Stimulated activated CD8-positive, alpha-beta memory T cell treated with anti-CD3 and anti-CD28 coated beads, Interleukin-12 subunit alpha, Interleukin-12 subunit beta, amount 100 ng/mL, for 4 hours (primary cell): Measurements from ENCODE around the gene PAX5.
A peak's percentile ranks its signal among the peaks of the same experiment; 100 is the strongest.

Experiments used
- DNase-seq: peaks from one replicate; pipeline ENCODE4 v3.0.0-alpha.2; 2020; ENCODE audit warnings: low read depth

PAX5 gene

DNA sequence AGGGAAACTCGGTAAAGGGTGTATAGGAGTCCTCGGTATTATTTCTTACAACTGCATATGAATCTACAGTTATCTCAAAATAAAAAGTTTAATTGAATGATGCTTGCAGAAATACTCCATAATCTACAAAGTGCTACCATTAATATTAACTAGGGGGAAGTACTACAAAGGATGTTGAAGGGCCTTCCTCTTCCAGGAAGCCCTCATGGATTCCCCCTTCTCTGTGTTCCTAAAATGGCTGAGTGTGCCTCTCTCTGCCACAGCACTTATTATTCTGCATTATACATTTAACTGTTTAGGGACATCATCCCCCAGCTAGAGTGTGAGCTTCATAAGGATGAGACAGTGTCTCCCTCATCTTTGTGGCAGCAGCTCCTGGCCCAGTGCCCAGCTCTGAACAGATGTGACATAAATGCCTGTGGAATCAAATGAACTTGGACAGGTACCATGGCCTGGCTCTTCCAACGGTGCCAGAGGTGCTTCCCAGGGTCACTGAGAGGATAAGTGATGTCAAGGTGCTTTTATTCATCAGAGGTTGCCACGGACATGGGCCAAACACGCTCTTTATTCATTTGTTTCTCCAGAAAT, 99.5 kb downstream of the PAX5 start:
- DNase-seq, result no peak

DNA sequence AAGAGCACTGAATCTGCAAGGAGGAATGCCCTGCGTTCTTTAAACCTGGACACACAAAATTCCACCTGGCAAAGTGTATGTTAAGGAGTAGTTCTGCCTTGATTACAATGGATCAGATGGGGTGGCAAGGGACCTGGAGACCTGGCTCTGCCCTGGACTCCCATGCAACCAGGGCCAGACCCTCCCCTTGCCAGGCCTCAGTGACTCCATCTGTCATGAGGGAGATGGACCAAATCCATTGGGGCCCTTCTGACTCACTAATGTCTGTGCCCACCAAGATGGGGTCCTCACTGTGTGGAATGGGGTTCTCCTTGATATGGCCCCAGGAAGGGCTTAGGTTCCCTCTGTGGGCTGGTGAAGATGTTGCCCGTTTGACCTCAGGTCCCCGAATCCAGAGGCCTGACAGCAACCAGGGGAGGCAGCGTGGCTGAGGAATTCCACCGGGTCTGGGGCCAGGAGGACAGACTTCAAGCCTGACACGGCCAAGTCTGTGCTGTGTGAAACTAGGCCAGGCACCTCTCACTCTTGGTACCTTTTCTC, 100.3 kb downstream of the PAX5 start:
- no peak for DNase-seq

DNA sequence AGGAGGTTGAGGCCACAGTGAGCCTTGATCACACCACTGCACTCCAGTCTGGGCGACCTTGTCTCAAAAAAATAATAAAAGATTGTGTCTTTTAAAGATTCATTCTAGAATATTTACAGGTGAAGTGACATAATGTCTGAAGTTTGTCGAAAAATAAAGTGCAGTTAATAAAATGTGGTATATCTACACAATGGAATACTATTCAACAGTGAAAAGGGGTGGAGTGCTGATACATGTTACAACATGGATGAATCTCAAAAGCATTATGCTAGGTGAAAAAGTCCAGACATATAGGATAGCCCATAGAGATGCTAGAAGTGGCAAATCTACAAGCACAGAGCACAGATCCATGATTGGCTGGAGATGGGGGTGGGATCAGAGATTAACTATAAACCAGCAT, 101.9 kb downstream of the PAX5 start:
- no peak for DNase-seq

DNA sequence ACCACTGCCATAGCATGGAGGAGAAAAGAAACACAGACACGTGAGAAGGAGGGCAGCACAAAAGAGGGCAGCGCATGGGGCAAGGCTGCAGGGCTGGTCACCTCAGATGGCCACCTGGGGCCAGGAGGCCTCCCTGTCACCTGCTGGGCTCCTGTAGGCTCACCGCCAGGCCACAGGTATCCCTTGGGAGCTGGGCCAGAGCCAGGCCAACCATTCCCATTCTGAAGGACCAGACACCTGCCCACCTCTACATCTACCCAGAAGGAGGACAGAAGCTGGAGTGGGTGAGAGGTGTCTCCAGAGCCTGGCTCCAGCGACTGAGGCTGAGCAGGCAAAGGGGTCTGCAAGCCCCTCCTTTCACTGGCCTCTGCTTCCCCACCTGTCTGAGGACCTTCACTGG, 103.1 kb downstream of the PAX5 start:
- DNase-seq, result no peak

DNA sequence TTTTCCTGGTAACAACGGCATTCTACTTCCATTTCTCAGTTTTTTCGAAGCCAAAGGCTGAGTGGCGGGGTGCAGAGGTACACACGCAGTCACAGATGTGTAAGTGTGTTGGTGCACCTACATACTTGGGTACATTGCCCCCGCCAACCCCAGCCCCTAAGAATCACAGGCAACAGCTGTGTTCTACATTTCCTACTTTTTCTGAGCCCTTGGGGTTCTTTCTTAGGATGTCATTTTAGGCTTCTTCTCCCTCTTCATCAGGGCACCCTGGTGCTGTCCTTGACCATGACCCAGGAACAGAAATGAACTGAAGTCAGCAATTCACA, 104.8 kb downstream of the PAX5 start:
- no peak for DNase-seq

- DNase-seq, result no peak
These were observed 105.3 kb downstream of the PAX5 start for GRCh38 chr9:36928670-36929349.

DNA sequence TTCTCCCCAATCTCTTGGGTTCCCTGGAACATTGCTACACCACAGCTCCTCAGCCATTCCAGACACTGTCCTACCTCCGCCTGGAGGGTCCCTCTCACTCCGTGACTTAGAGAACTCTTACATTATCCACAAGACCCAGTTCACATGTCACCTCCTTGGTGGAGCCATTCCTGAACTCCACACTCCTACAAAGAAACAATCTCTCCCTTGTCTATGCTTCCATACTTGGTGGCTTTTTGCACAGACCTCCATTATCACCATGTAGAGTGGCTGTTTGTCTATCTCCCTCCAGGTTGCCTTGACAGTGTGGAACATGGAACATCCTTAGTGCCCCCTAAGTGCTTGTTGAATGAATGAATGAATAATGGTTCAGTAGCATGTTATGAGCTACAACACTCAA, 105.9 kb downstream of the PAX5 start:
- DNase-seq, result no peak

DNA sequence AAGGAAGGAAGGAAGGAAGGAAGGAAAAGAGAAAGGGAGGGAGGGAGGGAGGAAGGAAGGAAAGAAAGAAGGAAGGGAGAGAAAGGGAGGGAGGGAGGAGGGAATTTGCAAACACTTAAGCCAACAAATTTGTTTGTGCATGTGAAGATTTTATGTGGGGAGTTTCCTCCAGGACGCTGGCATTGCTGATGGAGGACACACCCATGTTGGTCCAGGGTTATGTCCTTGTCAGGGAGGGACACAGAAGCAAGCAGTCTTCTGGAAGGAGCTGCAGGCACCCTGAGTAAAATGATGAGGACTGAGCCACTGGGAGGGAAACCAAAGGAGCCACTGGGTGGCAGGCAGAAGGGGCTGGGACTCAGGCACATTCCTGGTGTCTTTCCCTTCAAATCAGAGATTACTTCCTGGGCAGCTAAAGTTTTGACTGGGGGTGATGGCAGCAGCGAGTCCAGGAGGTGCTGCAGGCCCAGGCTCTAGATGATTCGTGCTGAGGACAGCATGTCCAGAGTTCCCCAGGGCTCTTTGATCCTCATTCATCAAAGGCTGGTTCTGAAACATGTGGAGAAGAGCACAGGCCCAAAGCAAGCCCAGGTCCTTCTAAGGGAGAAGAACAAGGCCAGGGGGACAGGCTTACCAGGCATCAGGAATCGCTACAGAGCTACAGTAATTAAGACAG, 109.2 kb downstream of the PAX5 start:
- no peak for DNase-seq

DNA sequence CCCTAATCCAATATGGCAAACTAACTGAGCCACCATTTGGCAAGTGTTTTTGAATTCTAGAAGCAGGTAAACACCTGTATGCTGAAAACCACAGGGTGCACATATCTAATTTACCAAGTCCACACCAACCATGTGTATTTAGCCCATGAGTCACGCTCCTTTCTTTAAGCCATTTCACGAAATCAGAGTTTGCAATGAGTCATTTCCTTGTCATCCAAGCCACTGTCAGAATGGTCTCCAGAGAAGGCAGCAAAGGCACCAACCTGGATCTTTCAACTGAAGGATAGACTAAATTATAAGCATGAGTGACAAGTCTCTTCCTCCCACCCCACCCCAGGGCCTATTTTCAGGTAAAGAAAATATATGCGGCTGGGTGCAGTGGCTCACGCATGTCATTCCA, 110.0 kb downstream of the PAX5 start:
- no peak for DNase-seq

- no peak for DNase-seq
These were observed 110.9 kb downstream of the PAX5 start for GRCh38 chr9:36923025-36923625.

DNA sequence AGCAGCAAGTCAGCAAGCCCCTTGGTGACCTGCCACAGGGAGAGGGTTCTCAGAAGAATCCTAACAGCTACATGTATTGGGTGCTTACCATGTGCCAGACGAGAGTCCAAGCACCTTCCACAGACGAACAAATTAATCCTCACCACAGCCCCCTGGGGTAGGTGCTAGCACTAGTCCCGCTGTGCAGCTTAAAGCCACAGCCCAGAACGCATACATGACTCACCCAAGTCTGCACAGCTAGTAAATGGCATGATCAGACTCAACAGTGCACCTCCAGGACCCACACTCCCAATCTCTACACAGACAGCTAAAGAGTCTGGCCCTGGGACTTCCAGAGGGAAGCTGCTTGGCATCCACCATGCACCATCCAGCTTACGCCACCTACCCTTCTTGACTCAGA, 111.5 kb downstream of the PAX5 start:
- no peak for DNase-seq

- DNase-seq, result no peak
These were observed 119.9 kb downstream of the PAX5 start for GRCh38 chr9:36914212-36914577.

DNA sequence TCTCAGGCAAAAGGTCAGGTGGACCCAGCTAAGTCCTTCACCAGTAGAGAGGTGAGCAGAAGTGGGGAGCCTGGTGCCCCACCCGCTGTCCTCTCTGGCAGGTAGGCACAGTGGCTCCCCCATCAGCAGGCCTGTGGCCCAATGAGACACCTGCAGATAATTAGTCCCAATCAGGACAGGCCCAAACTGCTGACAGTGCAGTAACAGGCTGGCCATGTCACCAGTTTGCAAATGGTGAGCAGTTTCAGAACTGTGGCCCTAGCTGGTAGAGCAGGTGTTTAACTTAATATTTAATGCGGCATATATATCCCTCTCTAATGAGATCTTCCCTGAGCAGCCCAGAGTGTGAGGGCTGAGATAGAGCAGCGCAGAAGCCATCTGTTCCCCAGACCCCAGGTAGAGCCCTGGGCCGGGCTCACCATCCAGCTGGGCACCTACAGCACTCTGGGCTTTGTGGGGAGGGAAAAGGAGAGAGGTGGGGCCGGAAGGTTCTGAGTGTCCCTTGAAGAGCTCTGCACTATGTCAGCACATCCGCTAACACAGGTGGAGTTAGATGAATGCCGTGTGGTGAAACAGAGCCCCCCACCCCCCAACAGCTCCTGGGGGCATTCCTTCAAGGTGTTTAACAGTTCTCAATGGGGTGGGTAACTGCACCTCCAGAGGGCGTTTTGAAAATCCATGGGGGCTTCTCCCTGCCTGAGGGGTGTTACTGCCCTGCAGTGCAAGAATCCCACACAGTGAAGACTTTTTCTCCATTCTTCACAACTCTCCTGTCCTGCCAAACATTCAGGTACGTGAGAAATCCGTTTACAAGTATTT, 120.5 kb downstream of the PAX5 start:
- no peak for DNase-seq

- DNase-seq, result no peak
These were observed 121.4 kb downstream of the PAX5 start for GRCh38 chr9:36912620-36913019.

DNA sequence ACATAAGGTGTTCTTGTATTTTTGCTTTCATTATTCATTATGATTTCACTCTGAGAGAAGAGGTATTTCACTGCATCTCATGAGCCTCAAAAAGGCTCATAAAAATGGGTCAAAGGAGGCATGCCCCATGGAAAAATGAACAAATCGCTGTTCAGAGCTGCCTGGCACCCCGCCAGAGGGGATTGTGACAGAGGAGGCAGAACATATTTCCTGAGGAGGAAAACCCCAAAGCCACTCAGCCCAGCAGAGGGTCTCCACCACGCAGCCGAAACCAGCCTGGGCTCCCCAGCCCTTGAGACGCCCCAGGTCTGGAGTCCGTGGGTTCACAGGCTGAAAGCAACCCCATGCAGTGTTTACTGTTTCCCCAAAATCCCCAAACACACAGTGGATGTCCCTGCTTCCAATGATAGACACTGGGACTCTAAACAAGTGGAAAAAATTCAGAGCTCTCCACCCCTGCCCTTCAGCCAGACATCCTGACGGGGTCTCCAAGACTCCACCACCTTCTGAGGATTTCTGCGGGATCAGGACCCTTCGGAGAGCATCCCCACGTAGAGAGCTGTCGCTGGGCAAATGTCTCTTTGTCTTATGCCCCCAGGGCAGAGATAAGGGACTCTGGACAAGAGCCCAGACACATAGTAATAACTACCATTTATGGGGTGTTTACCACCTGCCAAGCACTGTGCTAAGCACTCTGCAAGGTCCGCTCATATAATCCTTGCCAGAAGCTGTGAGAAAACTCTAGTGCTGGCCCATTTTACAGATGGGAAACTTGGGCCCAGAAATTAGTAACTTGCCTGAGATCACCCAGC, 122.3 kb downstream of the PAX5 start:
- DNase-seq, result no peak

- no peak for DNase-seq
These were observed 123.0 kb downstream of the PAX5 start for GRCh38 chr9:36911037-36911436.

DNA sequence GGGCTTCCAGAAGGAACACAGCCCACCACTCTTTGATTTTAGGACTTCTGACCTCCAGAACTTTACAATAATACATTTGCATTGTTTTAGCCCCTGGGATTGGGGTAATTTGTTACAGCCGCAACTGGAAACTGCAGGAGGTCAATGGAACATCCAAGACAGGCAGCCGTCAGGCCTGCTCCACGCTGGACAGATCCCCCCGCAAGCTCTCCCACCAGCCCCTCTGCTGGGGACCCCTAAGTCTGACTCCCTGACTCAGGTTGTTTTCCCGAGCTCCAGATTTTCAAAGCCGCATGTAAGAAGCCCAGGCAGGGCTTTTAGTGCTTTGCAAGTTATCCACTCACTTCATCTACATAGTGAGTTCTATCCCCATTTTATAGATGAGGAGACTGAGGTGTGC, 127.6 kb downstream of the PAX5 start:
- no peak for DNase-seq

DNA sequence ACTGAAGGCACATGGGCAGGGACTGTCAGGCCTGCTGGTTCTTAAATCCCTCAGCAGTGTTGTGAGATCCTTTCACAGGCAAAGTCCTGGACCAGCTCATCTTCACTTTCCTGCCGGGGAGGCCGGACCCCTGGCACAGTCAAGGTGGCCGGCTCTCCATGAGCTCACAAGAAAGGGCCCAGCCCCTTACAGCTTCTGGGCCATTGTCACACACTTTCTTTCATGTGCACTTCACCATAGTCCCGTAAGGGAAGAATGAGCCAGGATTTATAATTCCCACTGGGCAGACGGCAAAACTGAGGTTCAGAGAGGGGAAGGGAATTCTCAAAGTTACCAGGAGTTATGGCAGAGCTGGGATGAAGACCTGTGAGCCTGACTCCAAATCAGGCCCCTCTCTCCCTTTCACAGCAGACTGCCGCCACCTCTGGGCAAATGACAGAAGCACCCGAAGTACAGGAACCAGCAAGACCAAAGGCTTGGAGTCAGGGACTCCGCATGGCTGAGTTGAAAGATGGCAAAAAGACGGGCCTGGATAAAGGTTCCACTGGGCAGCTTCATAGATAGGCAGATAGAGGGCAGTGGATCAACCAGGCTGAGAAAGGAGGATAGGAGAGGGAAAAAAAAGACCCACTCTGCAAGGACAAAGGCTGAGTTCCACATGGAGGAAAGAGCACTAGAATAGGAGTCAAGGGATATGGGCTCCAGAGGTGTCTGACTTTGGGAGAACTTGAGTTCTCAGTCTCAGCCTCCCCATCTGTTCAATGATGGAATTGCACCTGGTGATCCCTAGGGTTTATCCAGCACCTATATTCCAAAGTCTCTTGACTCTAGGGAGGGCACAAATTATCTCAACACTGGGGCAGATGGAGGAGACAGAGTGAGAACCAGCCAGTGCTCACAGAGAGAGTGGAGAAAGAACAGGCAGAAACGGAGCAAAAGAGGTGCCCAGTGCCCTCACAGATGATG, 128.7 kb downstream of the PAX5 start:
- no peak for DNase-seq

GRCh38 chr9:36903541-36904435, 130.3 kb downstream of the PAX5 start:
- DNase-seq, result peak; percentile 6
